ENCODE data around the gene MICAL3.
"Not testable (repeated sequence)": the region's sequence is repeated elsewhere in the genome, so short reads cannot be mapped to it uniquely, and the experiment has no call there.

MICAL3 gene

GRCh38 chr22:17878186-17878694 lies 146.1 kb downstream of the MICAL3 start:
- DNase-seq, result no peak

- not testable (repeated sequence) for DNase-seq
These were observed 147.2 kb downstream of the MICAL3 start for GRCh38 chr22:17876878-17877855.

DNA sequence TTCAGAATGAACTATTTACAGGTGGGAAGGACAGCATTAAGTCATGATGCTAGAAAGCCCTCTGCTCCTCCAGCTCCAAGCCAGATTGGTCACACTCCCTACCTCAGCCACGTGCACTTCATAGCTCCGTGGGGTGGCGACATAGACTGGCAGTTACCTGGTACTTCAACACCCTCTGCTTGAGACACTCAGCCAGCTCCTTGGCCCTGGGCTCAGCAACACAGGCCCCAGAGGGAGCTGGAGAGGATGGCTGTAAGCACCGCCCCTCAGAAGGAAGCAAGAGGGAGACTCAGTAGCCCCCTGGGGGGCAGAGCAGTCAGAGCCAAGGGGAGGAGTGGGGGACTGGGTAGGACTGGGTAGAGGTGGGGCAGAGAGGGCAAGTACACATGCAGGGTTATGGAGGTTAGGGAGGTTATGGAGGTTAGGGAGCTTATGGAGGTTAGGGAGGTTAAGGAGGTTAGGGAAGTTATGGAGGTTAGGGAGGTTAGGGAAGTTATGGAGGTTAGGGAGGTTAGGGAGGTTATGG lies 148.0 kb downstream of the MICAL3 start:
- no peak for DNase-seq

DNA sequence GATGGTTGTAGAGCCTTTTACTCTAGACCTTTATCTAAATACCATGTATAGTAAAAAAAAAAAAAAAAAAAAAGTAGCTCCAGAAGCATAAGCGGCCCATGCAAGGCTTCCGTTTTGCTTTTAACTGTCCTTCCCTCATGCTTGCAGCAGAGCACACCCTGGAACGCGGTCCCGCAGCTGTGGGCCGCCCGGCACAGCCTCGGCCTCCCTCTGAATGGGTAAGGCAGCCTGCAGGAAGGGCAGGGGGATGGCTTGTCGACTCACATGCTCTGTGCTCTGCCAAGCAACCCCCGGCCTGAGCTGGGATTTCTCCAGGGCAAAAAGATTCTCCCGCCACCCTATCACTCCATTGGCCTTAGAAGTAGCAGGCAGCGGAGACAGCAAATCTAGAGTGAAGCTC lies 148.7 kb downstream of the MICAL3 start:
- no peak for DNase-seq

- no peak for DNase-seq
These were observed 149.2 kb downstream of the MICAL3 start for GRCh38 chr22:17875156-17875555.

DNA sequence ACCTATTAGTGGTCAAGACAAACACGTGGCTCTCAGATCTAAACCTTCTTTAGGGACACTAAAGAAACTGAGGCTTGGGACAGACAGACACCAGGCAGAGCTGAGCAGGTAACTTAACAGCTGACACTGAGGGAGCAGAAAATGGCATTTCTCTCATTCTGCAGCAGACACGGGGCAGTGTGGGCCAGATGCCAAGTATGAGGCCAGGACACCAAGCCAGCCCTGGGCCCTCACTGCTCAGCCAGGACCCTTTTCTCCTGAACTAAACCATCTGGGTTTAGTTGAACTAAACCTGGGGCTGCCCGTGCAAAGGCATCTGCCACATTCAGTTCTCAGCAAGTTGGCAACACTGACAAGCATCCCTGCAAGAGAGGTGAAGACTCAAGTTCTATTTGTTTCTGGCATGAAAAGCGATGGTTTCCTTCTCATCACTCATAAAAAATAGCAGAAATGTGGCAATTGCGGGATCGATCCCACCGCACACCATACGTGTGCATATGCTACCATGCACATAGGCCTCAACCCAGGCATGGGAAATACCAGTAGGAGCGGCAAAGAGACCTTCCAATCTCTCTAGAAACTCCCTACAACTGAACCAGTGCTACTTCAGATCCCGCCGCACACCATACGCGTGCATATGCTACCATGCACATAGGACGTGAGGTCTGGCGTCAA lies 150.0 kb downstream of the MICAL3 start:
- no peak for DNase-seq

GRCh38 chr22:17873804-17874203 lies 150.6 kb downstream of the MICAL3 start:
- DNase-seq, result no peak

- DNase-seq, result no peak
These were observed 151.2 kb downstream of the MICAL3 start for GRCh38 chr22:17873116-17873515.

DNA sequence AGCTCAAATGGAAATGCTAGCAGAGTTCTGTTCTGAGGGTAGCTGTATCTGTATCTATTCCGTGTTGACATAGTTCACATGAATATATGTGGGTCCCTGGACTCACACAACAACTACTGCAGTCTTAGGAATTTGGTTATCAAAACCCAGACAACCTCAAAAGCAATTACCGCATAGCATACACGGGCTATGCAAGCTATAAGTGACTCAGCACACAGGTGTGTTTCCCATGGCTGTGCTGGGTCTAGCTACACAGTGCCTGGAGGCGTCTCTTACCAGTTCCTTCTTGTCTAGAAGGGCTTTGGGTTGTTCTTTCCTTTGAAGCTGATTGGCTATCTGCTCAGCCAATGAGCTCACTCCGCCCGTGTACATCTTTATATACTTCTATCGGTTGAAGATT lies 151.9 kb downstream of the MICAL3 start:
- DNase-seq, result no peak

DNA sequence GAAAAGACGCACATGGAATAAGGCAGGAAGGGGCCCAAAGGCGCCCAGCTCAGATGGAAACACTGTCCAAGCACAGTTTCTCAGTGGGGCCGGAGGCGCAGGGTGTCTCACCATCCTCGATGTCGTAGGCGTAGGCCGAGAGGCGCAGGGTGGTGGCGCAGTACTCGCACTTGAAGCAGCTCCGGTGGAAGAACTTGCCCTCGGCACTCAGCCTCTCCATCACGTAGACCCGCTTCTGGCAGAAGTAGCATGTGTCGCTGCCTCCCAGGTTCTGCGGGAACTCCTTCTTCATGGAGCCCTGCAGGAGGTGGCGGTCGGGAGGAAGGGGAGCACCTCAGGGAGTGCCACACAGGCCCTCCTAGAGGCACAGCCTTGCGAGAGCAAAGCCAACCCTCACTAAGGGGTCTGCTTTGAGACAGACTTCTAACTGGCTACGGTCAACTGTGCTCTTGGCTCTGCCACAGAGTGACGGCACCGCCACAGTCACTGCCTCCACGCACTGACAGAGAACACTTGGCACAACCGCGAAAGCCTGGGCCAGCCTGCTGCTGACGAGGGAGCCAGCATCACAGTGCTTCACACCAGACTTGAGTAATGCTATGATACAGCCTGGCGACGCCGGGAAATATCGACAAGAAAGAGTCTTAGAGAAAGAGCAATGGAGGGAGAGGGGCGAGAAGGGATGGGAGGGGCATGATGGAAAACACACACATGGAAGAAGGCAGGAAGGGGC lies 152.5 kb downstream of the MICAL3 start:
- DNase-seq, result no peak

- no peak for DNase-seq
These were observed 154.0 kb downstream of the MICAL3 start for GRCh38 chr22:17870407-17870806.

DNA sequence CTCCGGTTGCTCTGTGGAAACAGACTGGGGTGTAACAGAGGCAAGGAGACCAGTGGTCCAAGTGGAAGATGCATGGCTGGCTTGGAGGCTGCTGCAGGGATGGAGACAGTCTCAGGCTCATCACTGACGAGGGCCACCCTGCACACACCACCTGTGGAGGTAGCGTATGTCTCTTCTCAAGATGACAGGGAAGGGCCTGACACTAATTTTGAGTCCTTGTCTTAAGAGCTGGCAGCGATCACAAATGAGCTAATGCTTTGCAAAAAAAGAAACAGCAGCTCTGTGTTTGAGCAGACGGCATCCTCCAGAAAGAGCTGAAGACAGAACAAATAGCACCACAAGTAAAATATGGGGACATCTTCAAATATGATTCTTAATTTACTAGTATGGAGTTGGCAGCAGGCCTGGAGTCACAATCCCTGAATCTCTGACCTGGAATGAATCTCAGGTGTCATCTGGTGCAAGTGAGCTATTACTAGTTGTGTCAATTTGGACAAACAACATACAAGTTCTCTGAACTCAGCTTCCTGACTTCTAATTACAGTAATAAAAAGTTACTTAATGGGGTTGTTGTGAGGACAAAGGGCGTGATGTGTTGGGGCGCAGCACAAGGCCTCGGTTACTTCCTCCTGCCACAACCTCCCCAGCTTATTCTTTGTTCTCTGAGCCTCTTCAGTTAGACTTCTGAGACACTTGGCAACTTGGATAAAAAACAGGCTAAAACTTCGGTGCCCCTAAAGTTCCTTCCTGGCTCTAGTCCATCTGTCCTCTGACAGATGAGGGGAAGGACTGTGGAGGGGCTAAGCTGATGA lies 154.9 kb downstream of the MICAL3 start:
- no peak for DNase-seq

GRCh38 chr22:17868771-17869170 lies 155.6 kb downstream of the MICAL3 start:
- no peak for DNase-seq

DNA sequence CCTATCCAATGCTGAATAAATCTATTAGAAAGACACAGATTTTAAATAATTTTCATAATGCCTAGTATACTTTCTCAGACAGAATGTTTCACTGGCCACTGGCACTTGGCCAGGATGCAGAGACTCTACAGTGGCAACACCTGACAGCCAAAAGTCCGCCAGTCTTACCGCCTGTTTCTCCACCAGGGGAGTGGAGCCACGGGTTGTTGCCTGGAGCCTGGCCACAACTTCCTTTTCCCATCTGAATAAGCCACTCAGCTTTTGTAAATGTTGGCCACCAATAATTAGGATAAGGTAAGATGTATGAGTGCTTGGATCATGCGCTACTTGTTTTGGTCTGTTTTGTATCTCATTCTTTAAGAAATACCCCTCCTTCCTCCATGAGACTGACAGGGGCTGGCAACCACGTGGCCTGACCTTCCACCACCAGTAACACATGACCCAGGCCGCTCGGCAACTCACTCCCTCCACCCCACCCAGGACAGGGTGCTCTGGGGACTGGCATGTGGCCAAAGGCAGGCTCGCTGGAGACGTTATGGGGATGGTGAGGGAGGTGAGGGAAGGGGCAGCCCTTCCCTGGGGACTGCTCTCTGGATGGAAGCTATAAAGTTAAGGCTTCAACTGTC lies 157.1 kb downstream of the MICAL3 start:
- DNase-seq, result no peak

DNA sequence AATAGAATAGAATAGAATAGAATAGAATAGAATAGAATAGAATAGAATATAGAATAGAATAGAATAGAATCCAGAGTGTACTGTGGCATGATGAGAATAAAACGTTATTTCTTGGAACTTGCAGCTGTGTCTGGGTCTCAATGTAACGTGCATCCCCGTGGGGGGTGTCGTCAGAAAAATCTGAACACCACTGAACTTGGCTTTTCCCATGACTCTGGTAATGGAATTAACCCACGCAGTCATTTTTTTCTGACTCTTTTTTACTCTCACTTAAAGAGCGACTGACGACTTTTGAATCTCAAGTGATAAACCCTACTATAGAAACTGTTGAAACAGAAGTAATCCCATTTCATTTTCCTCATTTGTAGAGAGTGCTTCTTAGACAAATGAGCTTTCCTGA lies 157.7 kb downstream of the MICAL3 start:
- DNase-seq, result no peak

DNA sequence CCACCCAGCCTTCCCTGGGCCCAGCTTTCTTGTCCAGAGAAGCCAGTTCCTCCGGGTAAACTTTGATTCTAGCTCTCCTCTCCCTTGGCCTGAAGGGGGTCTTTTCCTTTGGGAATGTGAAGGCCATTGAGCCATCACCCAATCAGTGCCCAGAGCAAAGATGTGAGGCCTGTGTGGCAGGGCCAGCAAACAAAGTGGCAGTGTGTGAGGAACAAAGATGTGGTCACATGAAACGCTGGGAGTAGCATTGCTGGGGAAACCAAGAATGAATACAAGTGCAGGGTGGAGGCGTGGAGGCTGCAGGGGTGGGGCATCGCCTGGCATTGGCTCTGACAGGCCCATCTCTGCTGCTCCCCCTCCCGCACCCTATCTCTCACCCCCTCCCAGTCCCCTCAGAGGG lies 158.2 kb downstream of the MICAL3 start:
- no peak for DNase-seq

GRCh38 chr22:17865183-17866055 lies 158.9 kb downstream of the MICAL3 start:
- DNase-seq, result no peak

DNA sequence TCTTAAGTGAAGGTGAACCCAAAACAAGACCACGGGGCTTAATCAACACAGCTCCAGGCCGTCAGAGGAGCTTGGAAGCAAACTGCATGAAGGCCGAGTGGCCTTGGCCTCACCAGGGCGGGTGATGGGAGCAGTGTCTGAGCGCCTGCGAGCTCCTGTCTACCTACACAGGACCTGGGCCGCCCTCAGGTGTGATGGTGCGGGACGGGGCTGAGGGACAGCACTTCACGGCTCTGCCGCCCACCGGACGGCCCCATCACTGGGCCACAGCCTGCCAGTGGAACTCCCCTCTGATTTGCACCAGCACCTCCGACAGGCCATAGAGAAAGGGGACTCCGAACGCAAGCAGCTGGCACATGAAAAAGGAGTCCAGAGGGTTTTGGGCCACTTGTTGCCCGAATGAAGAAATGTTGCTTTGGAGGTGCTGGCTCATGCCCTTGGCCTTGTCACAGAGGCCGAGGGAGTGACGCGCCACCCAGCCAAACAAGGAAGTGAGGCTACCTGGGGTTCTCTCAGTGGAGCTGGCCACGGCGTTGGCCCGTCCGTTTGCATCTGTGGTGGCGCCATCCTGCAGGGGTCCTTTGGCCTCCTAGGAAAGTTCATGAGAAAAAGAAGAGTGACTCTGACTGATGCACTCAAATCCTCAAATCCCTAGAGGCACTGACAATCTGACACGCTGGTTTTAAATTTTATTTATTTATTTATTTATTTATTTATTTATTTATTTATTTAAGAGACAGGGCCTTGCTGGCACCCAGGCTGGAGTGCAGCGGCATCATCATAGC lies 159.8 kb downstream of the MICAL3 start:
- DNase-seq, result no peak

GRCh38 chr22:17862646-17863181 lies 161.6 kb downstream of the MICAL3 start:
- no peak for DNase-seq
